ENCODE data around the gene XDH.

The XDH gene

GRCh38 chr2:31414601-31415241 lies at the start of gene XDH:
XDH (minus strand) TSS chr2:31414742; CDS start chr2:31414666, 76 bp downstream.
- DNase-seq: no peak

- no peak for DNase-seq
These were observed 43.1 kb upstream of the XDH start for GRCh38 chr2:31457651-31458050.

GRCh38 chr2:31446848-31447247 lies 32.3 kb upstream of the XDH start:
- no peak for DNase-seq

GRCh38 chr2:31442376-31442775 lies 27.8 kb upstream of the XDH start:
- DNase-seq: no peak

GRCh38 chr2:31440764-31441163 lies 26.2 kb upstream of the XDH start:
- DNase-seq: no peak

- no peak for DNase-seq
These were observed 20.4 kb upstream of the XDH start for GRCh38 chr2:31434911-31435310.

- DNase-seq: no peak
These were observed 19.0 kb upstream of the XDH start for GRCh38 chr2:31433541-31433940.

GRCh38 chr2:31430439-31431165 lies 16.1 kb upstream of the XDH start:
- no peak for DNase-seq

- DNase-seq: no peak
These were observed 15.4 kb upstream of the XDH start for GRCh38 chr2:31429759-31430438.

- no peak for DNase-seq
These were observed 14.5 kb upstream of the XDH start for GRCh38 chr2:31429040-31429439.

GRCh38 chr2:31428001-31428418 lies 13.5 kb upstream of the XDH start:
- no peak for DNase-seq

GRCh38 chr2:31426096-31426495 lies 11.6 kb upstream of the XDH start:
- DNase-seq: no peak

GRCh38 chr2:31421634-31422033 lies 7.1 kb upstream of the XDH start:
- DNase-seq: no peak

GRCh38 chr2:31420936-31421335 lies 6.4 kb upstream of the XDH start:
- DNase-seq: no peak

GRCh38 chr2:31419386-31419785 lies 4.8 kb upstream of the XDH start:
- no peak for DNase-seq

- DNase-seq: no peak
These were observed 879 bp upstream of the XDH start for GRCh38 chr2:31415421-31415820.

GRCh38 chr2:31413862-31414550 lies 536 bp downstream of the XDH start:
- no peak for DNase-seq

- DNase-seq: no peak
These were observed 1.5 kb downstream of the XDH start for GRCh38 chr2:31413025-31413424.

GRCh38 chr2:31411771-31412170 lies 2.8 kb downstream of the XDH start:
- no peak for DNase-seq

- DNase-seq: no peak
These were observed 7.8 kb downstream of the XDH start for GRCh38 chr2:31406593-31407385.

- no peak for DNase-seq
These were observed 9.7 kb downstream of the XDH start for GRCh38 chr2:31404827-31405226.

- DNase-seq: no peak
These were observed 10.2 kb downstream of the XDH start for GRCh38 chr2:31404302-31404701.

GRCh38 chr2:31402388-31402787 lies 12.2 kb downstream of the XDH start:
- no peak for DNase-seq

All from NCI-H748 treated with DMSO at 0.1 percent for 48 hours (cell line).